ENCODE measurements around the gene RHOBTB1. TPM values are rescaled to one million over a fixed set of nuclear protein-coding genes. Genes with fewer than 3 reads are reported as not detected.
A peak's percentile ranks its signal among the peaks of the same experiment; 100 is the strongest.

RHOBTB1 gene
- total RNA-seq, 4 donors from 2014 or later = 15.5 to 44.0 (median 25.3) TPM

DNA sequence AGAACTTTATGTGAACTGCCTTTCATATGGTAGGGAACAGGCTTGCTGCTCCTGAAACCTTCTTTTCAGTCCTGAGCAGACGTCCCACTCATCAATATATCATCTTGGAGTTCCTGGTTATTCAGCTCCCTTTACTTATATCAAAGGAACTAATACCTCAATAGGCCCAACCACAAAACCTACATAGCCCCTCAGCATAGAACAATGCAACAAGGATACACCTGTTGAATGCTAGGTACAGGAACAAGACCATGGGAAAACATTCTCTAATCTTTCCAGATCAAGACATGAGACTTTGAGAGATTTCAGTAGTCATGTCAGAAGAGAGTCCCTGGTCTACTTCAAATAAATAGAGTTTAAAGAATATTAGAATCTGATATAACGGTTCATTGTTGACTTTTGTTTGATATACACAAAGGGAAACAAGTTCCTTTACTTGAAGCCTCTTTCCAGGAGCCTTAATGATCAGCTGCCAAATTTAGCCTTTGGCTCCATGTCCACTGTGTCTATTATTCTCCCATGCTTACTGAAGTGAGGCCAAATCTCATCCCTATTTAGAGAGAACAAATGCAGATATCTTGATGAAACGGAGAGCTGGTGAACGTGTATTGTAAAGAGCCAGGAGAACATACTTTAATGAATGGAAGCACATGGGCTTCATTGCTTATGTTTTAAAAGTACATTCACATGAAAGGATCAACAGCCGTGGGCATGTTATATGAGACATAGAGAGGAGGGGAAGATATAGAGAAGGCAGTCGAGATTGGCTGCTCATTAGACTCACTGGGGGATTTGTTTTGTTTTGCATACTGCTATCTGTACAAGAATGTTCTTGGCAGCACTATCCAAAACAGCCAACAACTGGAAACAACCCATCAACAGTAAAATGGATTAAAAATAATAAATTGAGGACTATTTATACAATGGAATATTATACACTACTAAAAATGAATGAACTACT lies 9.5 kb downstream of the RHOBTB1 start:
- Histone ChIP-seq H3K36me3 (no peaks in the 10 kb centered on the region), H3K4me1 (peaks cover 5 to 48% (median 13%) of the 10 kb centered on the region in 3 donors), H3K4me3 (no peak overlapping the region), H3K9me3 (no peaks in the 10 kb centered on the region), H3K27me3 (no peaks in the 10 kb centered on the region), H3K27ac (peak overlapping the region in 1 of 4 donors; percentile 14)
- WGBS, 2 donors (ENCODE audit: low coverage in 1 of 2) = 7 to 39% methylated on average over 5 to 6 of the region's 6 CpGs
- no peak for ATAC-seq
- TF ChIP-seq POLR2A (IDR thresholded peaks at IDR 0.05) (no peak), EP300 (IDR thresholded peaks at IDR 0.05) (no peak), POLR2AphosphoS5 (IDR thresholded peaks at IDR 0.05) (no peak), CTCF (IDR thresholded peaks at IDR 0.05) (no peak)

DNA sequence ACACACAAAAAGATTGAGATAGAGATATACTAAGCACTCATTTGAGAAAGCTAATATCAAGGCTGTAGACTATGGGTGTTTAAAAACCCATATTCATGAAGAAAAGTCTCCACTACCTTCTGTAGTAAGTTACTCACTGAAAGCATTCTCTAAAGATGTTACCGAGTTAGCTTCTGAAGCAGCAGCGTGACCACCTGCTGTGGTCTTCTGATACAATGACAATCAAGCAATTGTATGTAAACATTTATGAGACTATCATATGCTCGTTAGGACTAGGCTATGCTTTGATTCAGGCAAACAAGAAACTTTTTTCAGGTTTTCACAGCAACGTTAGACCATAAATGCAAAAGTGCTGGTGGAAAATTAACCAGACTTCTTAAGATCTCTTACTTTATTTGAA lies 11.2 kb downstream of the RHOBTB1 start:
- Histone ChIP-seq H3K36me3 (no peaks in the 10 kb centered on the region), H3K27ac (no peak overlapping the region), H3K4me1 (peaks cover 0 to 31% (median 11%) of the 10 kb centered on the region in 3 donors), H3K27me3 (no peaks in the 10 kb centered on the region), H3K9me3 (no peaks in the 10 kb centered on the region), H3K4me3 (no peak overlapping the region)
- 77 to 90% methylated on average over 3 to 4 of the region's 4 CpGs for WGBS, 2 donors (ENCODE audit: low coverage in 1 of 2)
- no peak for TF ChIP-seq POLR2A (IDR thresholded peaks at IDR 0.05)
- TF ChIP-seq POLR2AphosphoS5 (IDR thresholded peaks at IDR 0.05) = no peak
- no peak for TF ChIP-seq CTCF (IDR thresholded peaks at IDR 0.05)
- TF ChIP-seq EP300 (IDR thresholded peaks at IDR 0.05) = no peak
- no peak for ATAC-seq

- Histone ChIP-seq H3K27me3 (no peaks in the 10 kb centered on the region), H3K27ac (no peak overlapping the region), H3K36me3 (no peaks in the 10 kb centered on the region), H3K4me3 (no peak overlapping the region), H3K9me3 (no peaks in the 10 kb centered on the region), H3K4me1 (peaks cover 0 to 18% (median 7%) of the 10 kb centered on the region in 3 donors)
- no peak for ATAC-seq
- TF ChIP-seq POLR2A (IDR thresholded peaks at IDR 0.05) = no peak
- no peak for TF ChIP-seq POLR2AphosphoS5 (IDR thresholded peaks at IDR 0.05)
- no peak for TF ChIP-seq EP300 (IDR thresholded peaks at IDR 0.05)
- no peak for TF ChIP-seq CTCF (IDR thresholded peaks at IDR 0.05)
- WGBS, 2 donors (ENCODE audit: low coverage in 1 of 2) = 76 to 87% methylated on average over 3 of the region's 3 CpGs
Measured at GRCh38 chr10:60930237-60930636, 13.7 kb downstream of the RHOBTB1 start.

GRCh38 chr10:60921633-60922032 lies 22.4 kb downstream of the RHOBTB1 start:
- no peak for ATAC-seq

More at GRCh38 chr10:60921633-60922032, 22.4 kb downstream of the RHOBTB1 start:
- Histone ChIP-seq H3K27me3 (no peaks in the 10 kb centered on the region), H3K9me3 (no peaks in the 10 kb centered on the region), H3K27ac (no peak overlapping the region), H3K36me3 (no peaks in the 10 kb centered on the region), H3K4me1 (peaks cover 0 to 17% (median 0%) of the 10 kb centered on the region in 3 donors), H3K4me3 (no peak overlapping the region)
- TF ChIP-seq EP300 (IDR thresholded peaks at IDR 0.05) (no peak), POLR2AphosphoS5 (IDR thresholded peaks at IDR 0.05) (no peak), POLR2A (IDR thresholded peaks at IDR 0.05) (no peak), CTCF (IDR thresholded peaks at IDR 0.05) (no peak)
- 78 to 85% methylated on average over 1 to 2 of the region's 2 CpGs for WGBS, 2 donors (ENCODE audit: low coverage in 1 of 2)
